Measurements from ENCODE around the gene TTC9C. TPM values are rescaled to one million over a fixed set of nuclear protein-coding genes. Genes with fewer than 3 reads are reported as not detected.

Gene TTC9C
- total and polyA plus RNA-seq, 2 donors (not counting 3 experiments of a cell fraction or from before 2014, with no cell fraction given), result 27.4 to 43.5 TPM

DNA sequence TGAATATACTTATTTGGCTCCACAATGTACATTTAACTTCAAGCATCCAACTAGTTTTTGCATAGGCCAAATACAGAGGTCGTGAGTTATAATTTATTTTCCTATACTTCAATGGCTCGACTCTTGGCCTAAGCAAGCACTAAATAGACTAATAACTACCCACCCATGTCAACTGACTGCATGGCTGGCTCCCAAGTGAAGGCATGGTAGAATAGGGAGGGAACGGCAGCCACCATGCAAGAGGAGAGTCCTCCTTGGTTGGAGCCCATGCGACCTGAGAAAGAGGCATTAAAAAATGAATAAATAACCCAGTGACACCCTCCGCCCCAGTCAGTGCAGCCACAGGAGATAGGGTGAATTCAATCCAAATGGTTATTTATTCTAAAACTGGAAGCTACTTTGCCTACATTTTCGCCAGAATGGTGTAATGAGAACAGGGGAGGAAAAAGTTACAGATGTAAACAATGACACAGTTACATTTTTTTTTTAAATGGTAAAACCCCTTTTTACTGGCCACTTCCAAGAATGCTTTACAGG lies 15.9 kb upstream of the TTC9C start:
- Histone ChIP-seq H3K9ac (replicated peaks; ENCODE audit: extremely low read depth, insufficient read depth, low read length) (no peak overlapping the region), H3K27ac (ENCODE audit: insufficient read depth, low read depth, low read length) (no peak overlapping the region), H3K4me2 (ENCODE audit: insufficient read depth, low read length) (no peak overlapping the region), H3K9me3 (replicated peaks; ENCODE audit: control insufficient read depth, insufficient read depth, low read length) (no peaks in the 10 kb centered on the region), H3K36me3 (ENCODE audit: control insufficient read depth in 2 of 2, extremely low read depth in 1 of 2, insufficient read depth in 2 of 2, low read length in 2 of 2) (peaks cover 28 to 32% of the 10 kb centered on the region in 2 experiments), H3K4me1 (ENCODE audit: control insufficient read depth, extremely low read depth, insufficient read depth, low read length) (peaks cover 12% of the 10 kb centered on the region), H3K79me2 (ENCODE audit: control insufficient read depth, insufficient read depth, low read length) (peaks cover 13% of the 10 kb centered on the region), H2AFZ (ENCODE audit: low read depth, low read length) (no peak overlapping the region), H4K20me1 (replicated peaks; ENCODE audit: control insufficient read depth, extremely low read depth, insufficient read depth, low read length) (no peaks in the 10 kb centered on the region), H3K9me1 (replicated peaks; ENCODE audit: control insufficient read depth, extremely low read depth, insufficient read depth, low read length) (no peaks in the 10 kb centered on the region), H3K27me3 (ENCODE audit: control insufficient read depth in 2 of 2, insufficient read depth in 2 of 2, low read length in 2 of 2) (no peaks in the 10 kb centered on the region), H3K4me3 (replicated peaks in 1 of 3; ENCODE audit: insufficient read depth in 1 of 3, low read depth in 1 of 3, low read length in 3 of 3) (no peak overlapping the region)
- TF ChIP-seq GATA2 (IDR thresholded peaks at IDR 0.05; ENCODE audit: insufficient read depth, insufficient read length, low read depth, low read length) (no peak), JUN (IDR thresholded peaks at IDR 0.05; ENCODE audit: borderline replicate concordance, insufficient read depth, insufficient read length, low read depth) (no peak), POLR2A (IDR thresholded peaks at IDR 0.05; ENCODE audit: low read depth, low read length) (no peak)
- intact Hi-C loops (cut with micrococcal nuclease), result no loop called here
- dilution Hi-C loops (cut with MboI; ENCODE audit: extremely low pct_ligation_motif_present, low sequenced_read_pairs), result no loop called here
- no TSS peak for BruUV-seq (replicated peaks)
- POLR2A ChIA-PET, result interaction anchor here (0.6 to 1.0 kb wide), 2 partner anchors 14 to 111 kb away, joined by 4 to 5 read pairs; partner anchors contain the start of genes HNRNPUL2 and MTA2
- DNase-seq (ENCODE audit: low read depth, low spot score) (no peak), FAIRE-seq (no peak)
- CTCF ChIA-PET, result no interaction called here

DNA sequence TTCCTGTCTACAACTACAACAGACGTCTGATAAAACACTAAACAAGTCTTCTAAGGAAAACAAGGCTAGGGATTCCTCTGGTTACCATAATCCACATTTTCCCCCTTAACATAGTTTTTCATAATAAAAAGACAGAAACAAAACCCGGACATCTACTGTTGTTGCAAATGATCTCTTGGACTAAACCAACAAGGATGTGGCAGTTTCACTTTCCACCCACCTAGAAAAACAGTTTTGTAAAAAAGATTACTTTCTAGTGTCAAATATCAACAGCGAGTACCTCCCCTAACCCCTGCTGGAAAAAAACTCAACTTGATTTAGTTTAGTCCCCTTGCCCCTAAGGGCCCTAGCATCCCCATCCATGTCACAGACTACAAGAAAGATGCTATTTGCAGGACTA lies 15.4 kb upstream of the TTC9C start:
- peaks cover 31 to 35% of the 10 kb centered on the region in 2 experiments for H3K36me3 ChIP-seq (ENCODE audit: control insufficient read depth in 2 of 2, extremely low read depth in 1 of 2, insufficient read depth in 2 of 2, low read length in 2 of 2)
- H3K79me2 ChIP-seq (ENCODE audit: control insufficient read depth, insufficient read depth, low read length), result peaks cover 16% of the 10 kb centered on the region
- intact Hi-C loops (cut with micrococcal nuclease), result no loop called here
- no peak overlapping the region for H3K4me3 ChIP-seq (replicated peaks in 1 of 3; ENCODE audit: insufficient read depth in 1 of 3, low read depth in 1 of 3, low read length in 3 of 3)
- H3K4me1 ChIP-seq (ENCODE audit: control insufficient read depth, extremely low read depth, insufficient read depth, low read length), result peaks cover 12% of the 10 kb centered on the region
- ChIA-PET POLR2A (interaction anchor here (1.0 kb wide), 1 partner anchor 14 kb away, joined by 4 read pairs; the partner anchor contains the start of gene HNRNPUL2), CTCF (interaction anchor here (0.7 to 1.2 kb wide), 2 partner anchors 11 to 288 kb away, joined by 3 read pairs; no protein-coding TSS in a partner anchor)
- no peaks in the 10 kb centered on the region for H3K9me1 ChIP-seq (replicated peaks; ENCODE audit: control insufficient read depth, extremely low read depth, insufficient read depth, low read length)
- FAIRE-seq (peak; percentile 46), DNase-seq (ENCODE audit: low read depth, low spot score) (no peak)
- no peaks in the 10 kb centered on the region for H3K9me3 ChIP-seq (replicated peaks; ENCODE audit: control insufficient read depth, insufficient read depth, low read length)
- dilution Hi-C loops (cut with MboI; ENCODE audit: extremely low pct_ligation_motif_present, low sequenced_read_pairs), result no loop called here
- H3K9ac ChIP-seq (replicated peaks; ENCODE audit: extremely low read depth, insufficient read depth, low read length), result no peak overlapping the region
- H2AFZ ChIP-seq (ENCODE audit: low read depth, low read length), result no peak overlapping the region
- H3K27ac ChIP-seq (ENCODE audit: insufficient read depth, low read depth, low read length), result no peak overlapping the region
- no peaks in the 10 kb centered on the region for H3K27me3 ChIP-seq (ENCODE audit: control insufficient read depth in 2 of 2, insufficient read depth in 2 of 2, low read length in 2 of 2)
- no peaks in the 10 kb centered on the region for H4K20me1 ChIP-seq (replicated peaks; ENCODE audit: control insufficient read depth, extremely low read depth, insufficient read depth, low read length)
- TSS peak; percentile 21 for BruUV-seq (replicated peaks)
- TF ChIP-seq, protein P1, sequence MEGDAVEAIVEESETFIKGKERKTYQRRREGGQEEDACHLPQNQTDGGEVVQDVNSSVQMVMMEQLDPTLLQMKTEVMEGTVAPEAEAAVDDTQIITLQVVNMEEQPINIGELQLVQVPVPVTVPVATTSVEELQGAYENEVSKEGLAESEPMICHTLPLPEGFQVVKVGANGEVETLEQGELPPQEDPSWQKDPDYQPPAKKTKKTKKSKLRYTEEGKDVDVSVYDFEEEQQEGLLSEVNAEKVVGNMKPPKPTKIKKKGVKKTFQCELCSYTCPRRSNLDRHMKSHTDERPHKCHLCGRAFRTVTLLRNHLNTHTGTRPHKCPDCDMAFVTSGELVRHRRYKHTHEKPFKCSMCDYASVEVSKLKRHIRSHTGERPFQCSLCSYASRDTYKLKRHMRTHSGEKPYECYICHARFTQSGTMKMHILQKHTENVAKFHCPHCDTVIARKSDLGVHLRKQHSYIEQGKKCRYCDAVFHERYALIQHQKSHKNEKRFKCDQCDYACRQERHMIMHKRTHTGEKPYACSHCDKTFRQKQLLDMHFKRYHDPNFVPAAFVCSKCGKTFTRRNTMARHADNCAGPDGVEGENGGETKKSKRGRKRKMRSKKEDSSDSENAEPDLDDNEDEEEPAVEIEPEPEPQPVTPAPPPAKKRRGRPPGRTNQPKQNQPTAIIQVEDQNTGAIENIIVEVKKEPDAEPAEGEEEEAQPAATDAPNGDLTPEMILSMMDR (IDR thresholded peaks at IDR 0.05; ENCODE audit: extremely low read depth in 1 of 2, insufficient read depth in 1 of 2, low read depth in 1 of 2, low read length in 2 of 2), result no peak
- TF ChIP-seq POLR2A (IDR thresholded peaks at IDR 0.05; ENCODE audit: low read depth, low read length) (no peak), FOS (IDR thresholded peaks at IDR 0.05; ENCODE audit: borderline replicate concordance, insufficient read depth, low read length) (no peak), JUN (IDR thresholded peaks at IDR 0.05; ENCODE audit: borderline replicate concordance, insufficient read depth, insufficient read length, low read depth) (no peak), POLR2AphosphoS5 (IDR thresholded peaks at IDR 0.05; ENCODE audit: insufficient read depth, low read depth, low read length) (no peak)
- TF ChIP-seq, protein P2, sequence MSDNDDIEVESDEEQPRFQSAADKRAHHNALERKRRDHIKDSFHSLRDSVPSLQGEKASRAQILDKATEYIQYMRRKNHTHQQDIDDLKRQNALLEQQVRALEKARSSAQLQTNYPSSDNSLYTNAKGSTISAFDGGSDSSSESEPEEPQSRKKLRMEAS (IDR thresholded peaks at IDR 0.05; ENCODE audit: insufficient read depth, insufficient read length), result no peak
- no peak overlapping the region for H3K4me2 ChIP-seq (ENCODE audit: insufficient read depth, low read length)
